Heart left ventricle (tissue), 16 donors: ENCODE results near the gene NT5DC2. TPM values are rescaled to one million over a fixed set of nuclear protein-coding genes. Genes with fewer than 3 reads are reported as not detected.

ENCODE experiments used
- ATAC-seq, 4 donors: fragments of 200-7000 bp; cut with Tn5 transposase; one replicate each; pipeline ENCODE4 v1.9.1; 2020 to 2022; ENCODE audit warnings: moderate library complexity in 4 of 4, mild to moderate bottlenecking in 3 of 4, moderate number of reproducible peaks in 1 of 4
- DNase-seq, 5 donors: peaks; one replicate each; pipeline ENCODE4 v3.0.0-alpha.2; 2020
- H3K27ac ChIP-seq, 12 donors: fragments of 200-600 bp; sonication (generic) in 4 of 12; one replicate each; pipeline versions ENCODE4 v1.5.0 to v1.8.0; 2016 to 2022; ENCODE audit warnings: mild to moderate bottlenecking in 2 of 12
- H3K27me3 ChIP-seq, 9 donors: fragments of 200-600 bp; sonication (generic) in 2 of 9; one replicate each; pipeline versions ENCODE4 v1.5.1 to v1.8.0; 2016 to 2022; ENCODE audit warnings: mild to moderate bottlenecking in 3 of 9
- H3K36me3 ChIP-seq, 9 donors: fragments of 200-600 bp; sonication (generic) in 2 of 9; one replicate each; pipeline versions ENCODE4 v1.5.0 to v1.8.0; 2018 to 2022; ENCODE audit warnings: mild to moderate bottlenecking in 2 of 9
- H3K4me1 ChIP-seq, 12 donors: fragments of 200-600 bp; sonication (generic) in 4 of 12; one replicate each; pipeline versions ENCODE4 v1.5.0 to v1.8.0; 2016 to 2022; ENCODE audit warnings: mild to moderate bottlenecking in 3 of 12
- H3K4me3 ChIP-seq, 12 donors: fragments of 200-600 bp; sonication (generic) in 4 of 12; one replicate each; pipeline versions ENCODE4 v1.5.0 to v1.8.0; 2017 to 2022; ENCODE audit warnings: mild to moderate bottlenecking in 9 of 12, moderate library complexity in 4 of 12
- H3K9me3 ChIP-seq, 12 donors: fragments of 200-600 bp; sonication (generic) in 4 of 12; one replicate each; pipeline versions ENCODE4 v1.5.0 to v1.8.0; 2016 to 2022; ENCODE audit warnings: mild to moderate bottlenecking in 1 of 12
- CTCF ChIP-seq, 12 donors: fragments of 200-600 bp; sonication (generic) in 4 of 12; IDR thresholded peaks; one replicate each; pipeline versions ENCODE4 v1.5.0 to v1.8.0; 2018 to 2022; ENCODE audit warnings: antibody characterized with exemption in 12 of 12, mild to moderate bottlenecking in 5 of 12
- POLR2A ChIP-seq, 2 donors: fragments of 450-650 bp; IDR thresholded peaks; one replicate each; pipeline ENCODE4 v1.6.1; 2017; ENCODE audit warnings: antibody characterized with exemption in 2 of 2, mild to moderate bottlenecking in 2 of 2, moderate library complexity in 2 of 2
- WGBS, 4 donors: extraction: QIAGEN DNeasy Blood & Tissue Kit in 2 of 4; methylation state at CpG; one replicate each; pipeline versions ENCODE4 v1.1.5 to v1.1.7; 2013 to 2018; 5-methylcytosine and 5-hydroxymethylcytosine counted together
- intact Hi-C, 10 donors: fragments of 100-400 bp; cut with DNase I; formaldehyde crosslinking; loops; one replicate each; pipeline versions ENCODE4 v1.11.1 to v1.14.2; 2022
- long read RNA-seq, 3 donors: library from polyadenylated mRNA; unstranded; transcript quantifications; one replicate each; pipeline ENCODE4 v2.0.0, GENCODE V29; 2020 to 2021
- polyA plus RNA-seq, 2 donors: library from polyadenylated mRNA; stranded (reverse); fragments of 200-250 nt; gene quantifications; one replicate each; pipeline ENCODE4 v1.2.3, GENCODE V29; 2013
- total RNA-seq, 9 donors: library from RNA; depleted of rRNA in 2 of 9; stranded (reverse); fragments of >200 nt in 2 of 9; fragmentation: NEBNext Ultra II Directional in 3 of 9; extraction: Animal tissue kit (Norgen Biotek cat#: 25700) in 3 of 9; gene quantifications; one replicate each; pipeline versions ENCODE4 v1.1.0 to v1.2.4, GENCODE V29; 2016 to 2023
- donor health status: ischemic (EF 13 %, LVEDD 7.1; RV severe dilation, severe dysfunction).
- donor health status: healthy with polysubstance abuse.
- donor health status: DM: no; HTN: yes; CAD: no.
- donor health status: DM: no; HTN: no; CAD: no.
- donor health status: ischemic (EF 25% LVEDD 6.9; RV normal size, moderate dysfunction).
- donor health status: ischemic (EF 25% LVEDD 5.7; RV mildly dilated, moderate dysfunction).
- donor health status: healthy.
- donor health status: DM: yes; HTN: yes; CAD: no.
- donor health status: ischemic (EF 35%, LVEDD 5.7; RV mildly dilated, moderate dysfunction).
- donor health status: nonischemic (EF 11% LVEDD 7.7; RV severe dilation, severe dysfunction).
- donor health status: DM: yes; HTN: yes; CAD: no.
- donor health status: PGD.
- donor health status: ischemic (EF 29% LVEDD 5.4; RV normal size, mild dysfunction).
- donor health status: nonischemic (EF 23%, LVEDD 6.1; RV moderate dilation, normal function).

Gene NT5DC2
- total RNA-seq (10 to 100 TPM; 22.8 to 99.6 (median 52.7) TPM), polyA plus RNA-seq (10 to 100 TPM; 61.1 to 92.7 TPM)
- long read RNA-seq, donor 1, transcript NT5DC2-202 (14 exons, 1,795 nt): major isoform, 97 of 140 reads
- long read RNA-seq, donor 1, partial matches to known transcripts: 18 of 140 reads
- long read RNA-seq, donor 1, other reads (novel, unspliced or antisense): 23 of 140 reads
- long read RNA-seq, donor 2, transcript NT5DC2-202 (14 exons, 1,795 nt): major isoform, 9 of 89 reads
- long read RNA-seq, donor 2, partial matches to known transcripts: 44 of 89 reads
- long read RNA-seq, donor 2, other reads (novel, unspliced or antisense): 32 of 89 reads
- long read RNA-seq, donor 3, transcript NT5DC2-202 (14 exons, 1,795 nt): major isoform, 91 of 143 reads
- long read RNA-seq, donor 3, partial matches to known transcripts: 22 of 143 reads
- long read RNA-seq, donor 3, other reads (novel, unspliced or antisense): 27 of 143 reads

GRCh38 chr3:52533623-52534280 lies at the start of gene NT5DC2:
TSS of gene NT5DC2 (minus strand) at chr3:52533857. CDS start at chr3:52533737, 120 bp downstream.
- DNase-seq (peak; percentile 80 to 89 (median 82)), ATAC-seq (peak in 2 of 4 donors; percentile 24 to 41)
- peaks cover 4 to 87% (median 69%) of the 10 kb centered on the region in 12 donors for H3K4me1 ChIP-seq
- peak within 1 kb of the TSS; percentile 51 to 77 (median 64) for H3K4me3 ChIP-seq
- 1 to 6% (median 2%) methylated on average over 17 to 91 of the region's 91 CpGs for WGBS, 4 donors
- H3K27me3 ChIP-seq: no peaks in the 10 kb centered on the region
- TF ChIP-seq CTCF (IDR thresholded peaks at IDR 0.05) (peak in 7 of 12 donors; percentile 7 to 39 (median 27)), POLR2A (IDR thresholded peaks at IDR 0.05) (peak in 1 of 2 donors; percentile 23)
- H3K27ac ChIP-seq: peak within 1 kb of the TSS; percentile 12 to 93 (median 88)
- intact Hi-C loops: loop anchor here in 2 of 10 donors (5.0 kb wide), 2 partner anchors 36 to 51 kb away; partner anchors contain the start of gene STAB1 (in 1 of the 2)
- no peaks in the 10 kb centered on the region for H3K9me3 ChIP-seq
- H3K36me3 ChIP-seq: peaks cover 0 to 3% (median 0%) of the 10 kb centered on the region in 9 donors

- DNase-seq: no peak
- H3K4me3 ChIP-seq: no peak overlapping the region
- H3K27ac ChIP-seq: no peak overlapping the region
- intact Hi-C loops: no loop called here
- H3K27me3 ChIP-seq: no peaks in the 10 kb centered on the region
- H3K36me3 ChIP-seq: peaks cover 0 to 95% (median 66%) of the 10 kb centered on the region in 9 donors
- ATAC-seq: no peak
- TF ChIP-seq CTCF (IDR thresholded peaks at IDR 0.05) (no peak), POLR2A (IDR thresholded peaks at IDR 0.05) (no peak)
- peaks cover 0 to 4% (median 0%) of the 10 kb centered on the region in 12 donors for H3K4me1 ChIP-seq
- no peaks in the 10 kb centered on the region for H3K9me3 ChIP-seq
- WGBS, 4 donors: 88 to 93% (median 90%) methylated on average over 6 of the region's 6 CpGs
Measured at GRCh38 chr3:52574056-52574965, 40.7 kb upstream of the NT5DC2 start.

GRCh38 chr3:52572221-52572620 lies 38.6 kb upstream of the NT5DC2 start:
- H3K9me3 ChIP-seq: no peaks in the 10 kb centered on the region
- DNase-seq (no peak), ATAC-seq (no peak)
- no peaks in the 10 kb centered on the region for H3K27me3 ChIP-seq
- no peak overlapping the region for H3K27ac ChIP-seq
- no peak overlapping the region for H3K4me3 ChIP-seq
- WGBS, 4 donors: 62 to 82% (median 72%) methylated on average over 6 of the region's 6 CpGs
- H3K4me1 ChIP-seq: peaks cover 0 to 4% (median 0%) of the 10 kb centered on the region in 12 donors
- H3K36me3 ChIP-seq: peaks cover 0 to 91% (median 54%) of the 10 kb centered on the region in 9 donors
- intact Hi-C loops: no loop called here
- no peak for TF ChIP-seq CTCF (IDR thresholded peaks at IDR 0.05)
- TF ChIP-seq POLR2A (IDR thresholded peaks at IDR 0.05): no peak
